ENCODE results near the gene CREG2. TPM values are rescaled to one million over a fixed set of nuclear protein-coding genes. Genes with fewer than 3 reads are reported as not detected.

CREG2 gene
- total RNA-seq, 1 donor from 2014 or later, result 0.65 TPM

GRCh38 chr2:101427240-101427639 is 39.9 kb upstream of the CREG2 start:
- no peaks in the 10 kb centered on the region for H3K36me3 Mint-ChIP-seq (ENCODE audit: insufficient read depth)
- H3K4me1 Mint-ChIP-seq (ENCODE audit: low read depth), result no peaks in the 10 kb centered on the region
- no peak overlapping the region for H3K4me3 Mint-ChIP-seq (ENCODE audit: low read depth)
- no peak for DNase-seq (ENCODE audit: low spot score, unreplicated experiment)
- no peak for TF ChIP-seq CTCF (IDR thresholded peaks at IDR 0.05; ENCODE audit: unreplicated experiment)
- H3K27ac Mint-ChIP-seq, result no peak overlapping the region
- H3K27me3 Mint-ChIP-seq, result peaks cover 32% of the 10 kb centered on the region
- no peaks in the 10 kb centered on the region for H3K9me3 Mint-ChIP-seq (ENCODE audit: low read depth)

DNA sequence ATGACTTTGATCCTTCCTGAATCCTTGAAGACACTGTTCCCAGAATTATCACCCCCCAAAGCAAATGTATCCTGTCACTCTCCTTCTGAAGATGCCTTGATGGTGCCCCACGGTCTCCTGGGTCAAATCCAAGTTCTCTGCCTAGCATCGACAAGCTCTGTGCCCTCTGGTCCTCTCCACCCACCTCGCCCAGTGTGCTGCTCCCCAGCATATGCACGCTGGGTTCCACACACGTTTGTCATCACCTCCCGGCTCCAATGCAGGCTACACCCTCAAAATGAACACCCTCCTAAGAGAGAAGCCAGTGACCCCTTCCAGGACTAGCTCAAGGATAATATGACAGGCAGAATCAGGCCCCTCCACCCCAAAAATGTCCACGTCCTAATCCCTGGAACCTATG is 39.5 kb upstream of the CREG2 start:
- Mint-ChIP-seq H3K27me3 (peaks cover 30% of the 10 kb centered on the region), H3K4me1 (ENCODE audit: low read depth) (no peaks in the 10 kb centered on the region), H3K36me3 (ENCODE audit: insufficient read depth) (no peaks in the 10 kb centered on the region), H3K27ac (no peak overlapping the region), H3K4me3 (ENCODE audit: low read depth) (no peak overlapping the region), H3K9me3 (ENCODE audit: low read depth) (no peaks in the 10 kb centered on the region)
- no peak for DNase-seq (ENCODE audit: low spot score, unreplicated experiment)
- no peak for TF ChIP-seq CTCF (IDR thresholded peaks at IDR 0.05; ENCODE audit: unreplicated experiment)

DNA sequence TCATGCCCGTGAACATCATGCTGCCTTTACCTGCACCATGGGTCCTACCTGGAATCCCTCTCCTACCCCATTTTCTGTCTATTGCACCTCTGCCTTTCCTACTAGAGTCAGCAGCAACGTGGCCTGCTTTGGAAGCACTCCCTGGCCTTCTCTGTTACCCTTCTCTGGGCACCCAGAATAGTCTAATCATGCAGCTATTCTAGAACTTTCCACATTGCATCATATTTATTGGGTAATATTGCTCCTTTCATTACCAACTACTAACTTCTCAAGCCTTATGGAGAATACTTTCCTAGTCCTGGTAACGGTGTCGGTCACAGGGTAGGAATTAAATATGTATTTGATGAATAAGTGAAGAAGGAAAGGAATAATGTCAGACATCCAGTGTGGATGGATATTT is 33.3 kb upstream of the CREG2 start:
- Mint-ChIP-seq H3K27me3 (peaks cover 11% of the 10 kb centered on the region), H3K4me3 (ENCODE audit: low read depth) (no peak overlapping the region), H3K4me1 (ENCODE audit: low read depth) (no peaks in the 10 kb centered on the region), H3K9me3 (ENCODE audit: low read depth) (no peaks in the 10 kb centered on the region), H3K27ac (no peak overlapping the region), H3K36me3 (ENCODE audit: insufficient read depth) (no peaks in the 10 kb centered on the region)
- no peak for DNase-seq (ENCODE audit: low spot score, unreplicated experiment)
- no peak for TF ChIP-seq CTCF (IDR thresholded peaks at IDR 0.05; ENCODE audit: unreplicated experiment)

GRCh38 chr2:101419096-101419663 is 31.9 kb upstream of the CREG2 start:
- Mint-ChIP-seq H3K27ac (no peak overlapping the region), H3K36me3 (ENCODE audit: insufficient read depth) (no peaks in the 10 kb centered on the region), H3K4me1 (ENCODE audit: low read depth) (no peaks in the 10 kb centered on the region), H3K4me3 (ENCODE audit: low read depth) (no peak overlapping the region), H3K9me3 (ENCODE audit: low read depth) (peaks cover 5% of the 10 kb centered on the region), H3K27me3 (peaks cover 7% of the 10 kb centered on the region)
- no peak for DNase-seq (ENCODE audit: low spot score, unreplicated experiment)
- TF ChIP-seq CTCF (IDR thresholded peaks at IDR 0.05; ENCODE audit: unreplicated experiment), result peak; percentile 68

- Mint-ChIP-seq H3K36me3 (ENCODE audit: insufficient read depth) (no peaks in the 10 kb centered on the region), H3K4me3 (ENCODE audit: low read depth) (no peak overlapping the region), H3K4me1 (ENCODE audit: low read depth) (no peaks in the 10 kb centered on the region), H3K27me3 (peaks cover 7% of the 10 kb centered on the region), H3K9me3 (ENCODE audit: low read depth) (peaks cover 5% of the 10 kb centered on the region), H3K27ac (no peak overlapping the region)
- no peak for TF ChIP-seq CTCF (IDR thresholded peaks at IDR 0.05; ENCODE audit: unreplicated experiment)
- no peak for DNase-seq (ENCODE audit: low spot score, unreplicated experiment)
These were observed 31.3 kb upstream of the CREG2 start for GRCh38 chr2:101418460-101419095.
